ENCODE measurements around the gene RXFP3. TPM values are rescaled to one million over a fixed set of nuclear protein-coding genes. Genes with fewer than 3 reads are reported as not detected.

RXFP3 gene
- total and polyA plus RNA-seq, 10 donors = not detected

- Histone ChIP-seq H3K27me3 (replicated peaks in 1 of 7) (no peaks in the 10 kb centered on the region), H3K9me3 (no peaks in the 10 kb centered on the region), H3K4me3 (no peak overlapping the region), H3K4me1 (no peaks in the 10 kb centered on the region), H3K36me3 (no peaks in the 10 kb centered on the region), H3K27ac (no peak overlapping the region)
- intact Hi-C loops (cut with DNase I; ENCODE audit: low total_unique reads) = no loop called here
- 71 to 82% (median 78%) methylated on average over 3 of the region's 3 CpGs for WGBS, 5 donors
- no peak for TF ChIP-seq CTCF (IDR thresholded peaks at IDR 0.05 in 8 of 11, conservative IDR thresholded peaks at IDR 0.05 in 3 of 11)
- no peak for TF ChIP-seq POLR2A (IDR thresholded peaks at IDR 0.05)
- no peak for TF ChIP-seq POLR2AphosphoS5 (IDR thresholded peaks at IDR 0.05)
- DNase-seq = no peak
Observed at GRCh38 chr5:33968211-33969005, 32.2 kb downstream of the RXFP3 start.

GRCh38 chr5:33969572-33970452, 33.6 kb downstream of the RXFP3 start:
- DNase-seq = no peak
- TF ChIP-seq POLR2AphosphoS5 (IDR thresholded peaks at IDR 0.05) = no peak
- TF ChIP-seq CTCF (IDR thresholded peaks at IDR 0.05 in 8 of 11, conservative IDR thresholded peaks at IDR 0.05 in 3 of 11) = peak in 8 of 11 experiments; percentile 16 to 58 (median 48)
- TF ChIP-seq POLR2A (IDR thresholded peaks at IDR 0.05) = no peak
- H3K27me3 ChIP-seq (replicated peaks in 1 of 7) = no peaks in the 10 kb centered on the region
- H3K27ac ChIP-seq = no peak overlapping the region
- peaks cover 0 to 4% (median 0%) of the 10 kb centered on the region in 6 donors for H3K4me1 ChIP-seq
- no peak overlapping the region for H3K4me3 ChIP-seq
- intact Hi-C loops (cut with DNase I; ENCODE audit: low total_unique reads) = no loop called here
- WGBS, 5 donors = 48 to 60% (median 53%) methylated on average over 10 of the region's 10 CpGs
- no peaks in the 10 kb centered on the region for H3K9me3 ChIP-seq
- H3K36me3 ChIP-seq = no peaks in the 10 kb centered on the region

GRCh38 chr5:33973271-33973670, 37.1 kb downstream of the RXFP3 start:
- Histone ChIP-seq H3K27ac (no peak overlapping the region), H3K27me3 (replicated peaks in 1 of 7) (no peaks in the 10 kb centered on the region), H3K36me3 (no peaks in the 10 kb centered on the region), H3K4me3 (no peak overlapping the region), H3K9me3 (no peaks in the 10 kb centered on the region), H3K4me1 (peaks cover 0 to 5% (median 0%) of the 10 kb centered on the region in 6 donors)
- intact Hi-C loops (cut with DNase I; ENCODE audit: low total_unique reads) = no loop called here
- 53 to 65% (median 60%) methylated on average over 2 of the region's 2 CpGs for WGBS, 5 donors
- TF ChIP-seq CTCF (IDR thresholded peaks at IDR 0.05 in 8 of 11, conservative IDR thresholded peaks at IDR 0.05 in 3 of 11) (no peak), POLR2A (IDR thresholded peaks at IDR 0.05) (no peak), POLR2AphosphoS5 (IDR thresholded peaks at IDR 0.05) (no peak)
- no peak for DNase-seq

- Histone ChIP-seq H3K36me3 (no peaks in the 10 kb centered on the region), H3K9me3 (no peaks in the 10 kb centered on the region), H3K4me1 (peaks cover 0 to 5% (median 0%) of the 10 kb centered on the region in 6 donors), H3K27me3 (replicated peaks in 1 of 7) (no peaks in the 10 kb centered on the region), H3K27ac (no peak overlapping the region), H3K4me3 (no peak overlapping the region)
- TF ChIP-seq CTCF (IDR thresholded peaks at IDR 0.05 in 8 of 11, conservative IDR thresholded peaks at IDR 0.05 in 3 of 11) (no peak), POLR2A (IDR thresholded peaks at IDR 0.05) (no peak), POLR2AphosphoS5 (IDR thresholded peaks at IDR 0.05) (no peak)
- intact Hi-C loops (cut with DNase I; ENCODE audit: low total_unique reads) = no loop called here
- WGBS, 5 donors = 67 to 73% (median 70%) methylated on average over 5 of the region's 5 CpGs
- no peak for DNase-seq
Observed at GRCh38 chr5:33975852-33976251, 39.7 kb downstream of the RXFP3 start.
